GM18508 (cell line): ENCODE data around the gene SLC25A53.

ENCODE experiments used
- ATAC-seq: cut with Tn5 transposase; IDR thresholded peaks from one replicate; pipeline ENCODE4 v1.9.1; 2021; ENCODE audit warnings: moderate number of reproducible peaks; ENCODE audit not compliant: insufficient read depth, unreplicated experiment

The SLC25A53 gene

GRCh38 chrX:104135677-104136076, 21.1 kb downstream of the SLC25A53 start:
- ATAC-seq, result no peak

- no peak for ATAC-seq
Observed at GRCh38 chrX:104134583-104135261, 22.1 kb downstream of the SLC25A53 start.

GRCh38 chrX:104130808-104131207, 26.0 kb downstream of the SLC25A53 start:
- ATAC-seq, result no peak

GRCh38 chrX:104126856-104127255, 30.0 kb downstream of the SLC25A53 start:
- ATAC-seq, result no peak

- ATAC-seq, result peak; percentile 64
Observed at GRCh38 chrX:104122829-104123228, 34.0 kb downstream of the SLC25A53 start.

- ATAC-seq, result no peak
Observed at GRCh38 chrX:104118765-104119164, 38.0 kb downstream of the SLC25A53 start.

GRCh38 chrX:104117759-104118158, 39.0 kb downstream of the SLC25A53 start:
- no peak for ATAC-seq

- no peak for ATAC-seq
Observed at GRCh38 chrX:104113222-104113965, 43.4 kb downstream of the SLC25A53 start.

- ATAC-seq, result peak; percentile 52
Observed at GRCh38 chrX:104112326-104112951, 44.4 kb downstream of the SLC25A53 start, which contains the start of gene ZCCHC18. Gene ZCCHC18, plus strand, starts transcription at chrX:104112523. Its CDS starts 1,589 bp downstream, at chrX:104114112.

- ATAC-seq, result peak; percentile 38
Observed at GRCh38 chrX:104110491-104111240, 46.1 kb downstream of the SLC25A53 start.

- no peak for ATAC-seq
Observed at GRCh38 chrX:104108955-104109354, 47.9 kb downstream of the SLC25A53 start.

GRCh38 chrX:104105330-104106262, 51.2 kb downstream of the SLC25A53 start:
- no peak for ATAC-seq

- ATAC-seq, result no peak
Observed at GRCh38 chrX:104104676-104105075, 52.1 kb downstream of the SLC25A53 start.

GRCh38 chrX:104098919-104099318, 57.9 kb downstream of the SLC25A53 start:
- no peak for ATAC-seq

- peak; percentile 95 for ATAC-seq
Observed at GRCh38 chrX:104098151-104098808, 58.5 kb downstream of the SLC25A53 start.

- ATAC-seq, result no peak
Observed at GRCh38 chrX:104085919-104086318, 70.9 kb downstream of the SLC25A53 start.

- ATAC-seq, result no peak
Observed at GRCh38 chrX:104085477-104085876, 71.3 kb downstream of the SLC25A53 start.

GRCh38 chrX:104084534-104085277, 72.1 kb downstream of the SLC25A53 start:
- ATAC-seq, result no peak
